Osteocyte (in vitro differentiated cells): ENCODE data around the gene SEC23A. TPM values are rescaled to one million over a fixed set of nuclear protein-coding genes. Genes with fewer than 3 reads are reported as not detected.
"Not testable (repeated sequence)": the region's sequence is repeated elsewhere in the genome, so short reads cannot be mapped to it uniquely, and the experiment has no call there.

ENCODE experiments used
- DNase-seq: peaks from one replicate; pipeline ENCODE4 v3.0.0; 2021; ENCODE audit warnings: mixed read lengths; ENCODE audit not compliant: unreplicated experiment; ENCODE audit errors: extremely low spot score
- H3K27ac Mint-ChIP-seq: one replicate; pipeline ENCODE4 v1.8.0; 2021; ENCODE audit warnings: mild to moderate bottlenecking, mixed read lengths; ENCODE audit not compliant: unreplicated experiment
- H3K27me3 Mint-ChIP-seq: one replicate; pipeline ENCODE4 v1.8.0; 2021; ENCODE audit warnings: mixed read lengths; ENCODE audit not compliant: unreplicated experiment
- H3K36me3 Mint-ChIP-seq: one replicate; pipeline ENCODE4 v1.8.0; 2021; ENCODE audit warnings: mixed read lengths; ENCODE audit not compliant: unreplicated experiment
- H3K4me1 Mint-ChIP-seq: one replicate; pipeline ENCODE4 v1.8.0; 2021; ENCODE audit warnings: mixed read lengths; ENCODE audit not compliant: unreplicated experiment
- H3K4me3 Mint-ChIP-seq: one replicate; pipeline ENCODE4 v1.8.0; 2021; ENCODE audit warnings: mild to moderate bottlenecking, moderate library complexity, mixed read lengths; ENCODE audit not compliant: unreplicated experiment
- H3K9me3 Mint-ChIP-seq: one replicate; pipeline ENCODE4 v1.8.0; 2021; ENCODE audit warnings: mixed read lengths; ENCODE audit not compliant: unreplicated experiment
- CTCF ChIP-seq: fragments of 200-600 bp; sonication (generic); IDR thresholded peaks from 2 replicates; pipeline ENCODE4 v1.5.0; 2021; ENCODE audit warnings: antibody characterized with exemption, mild to moderate bottlenecking, moderate library complexity
- total RNA-seq: library from RNA; stranded (reverse); gene quantifications from 2 replicates; pipeline ENCODE4 v1.2.1, GENCODE V29; 2021

The SEC23A gene
- total RNA-seq, 1 donor from 2014 or later, result 169 TPM

- no peaks in the 10 kb centered on the region for H3K36me3 Mint-ChIP-seq
- no peak for DNase-seq
- no peaks in the 10 kb centered on the region for H3K9me3 Mint-ChIP-seq
- H3K27ac Mint-ChIP-seq, result no peak overlapping the region
- H3K4me3 Mint-ChIP-seq, result no peak overlapping the region
- H3K27me3 Mint-ChIP-seq, result no peaks in the 10 kb centered on the region
- no peak for TF ChIP-seq CTCF
- H3K4me1 Mint-ChIP-seq, result peaks cover 13% of the 10 kb centered on the region
Measured at GRCh38 chr14:39109893-39110715, 7.1 kb upstream of the SEC23A start.

- H3K4me3 Mint-ChIP-seq, result no peak overlapping the region
- peaks cover 10% of the 10 kb centered on the region for H3K4me1 Mint-ChIP-seq
Measured at GRCh38 chr14:39108791-39109190, 5.8 kb upstream of the SEC23A start.

GRCh38 chr14:39107591-39107996, 4.6 kb upstream of the SEC23A start:
- H3K27ac Mint-ChIP-seq, result no peak overlapping the region
- TF ChIP-seq CTCF, result peak; percentile 72
- DNase-seq, result no peak
- peaks cover 11% of the 10 kb centered on the region for H3K4me1 Mint-ChIP-seq
- H3K9me3 Mint-ChIP-seq, result no peaks in the 10 kb centered on the region
- no peak overlapping the region for H3K4me3 Mint-ChIP-seq
- H3K27me3 Mint-ChIP-seq, result no peaks in the 10 kb centered on the region
- no peaks in the 10 kb centered on the region for H3K36me3 Mint-ChIP-seq

More at GRCh38 chr14:39108791-39109190, 5.8 kb upstream of the SEC23A start:
- no peak for DNase-seq
- H3K27me3 Mint-ChIP-seq, result no peaks in the 10 kb centered on the region
- no peak overlapping the region for H3K27ac Mint-ChIP-seq
- no peaks in the 10 kb centered on the region for H3K36me3 Mint-ChIP-seq
- TF ChIP-seq CTCF, result no peak
- no peaks in the 10 kb centered on the region for H3K9me3 Mint-ChIP-seq

- DNase-seq, H3K27me3 Mint-ChIP-seq, H3K36me3 Mint-ChIP-seq, H3K9me3 Mint-ChIP-seq: not testable (repeated sequence)
- Mint-ChIP-seq H3K4me3 (peak overlapping the region; percentile 96), H3K4me1 (peaks cover 39% of the 10 kb centered on the region), H3K27ac (peak overlapping the region; percentile 98)
Measured at GRCh38 chr14:39104078-39104801, 1.2 kb upstream of the SEC23A start.

- no peak for TF ChIP-seq CTCF
- DNase-seq, result no peak
- Mint-ChIP-seq H3K27ac (peak overlapping the region; percentile 92), H3K27me3 (no peaks in the 10 kb centered on the region), H3K4me1 (peaks cover 46% of the 10 kb centered on the region), H3K36me3 (peaks cover 4% of the 10 kb centered on the region), H3K4me3 (peak overlapping the region; percentile 96), H3K9me3 (no peaks in the 10 kb centered on the region)
Measured at GRCh38 chr14:39102265-39102968, 618 bp downstream of the SEC23A start.
